SK-N-SH (cell line): Measurements from ENCODE around the gene PCGF1.

Source experiments
- EP300 ChIP-seq, 2 experiments: IDR thresholded peaks; 2 replicates each; pipeline versions ENCODE4 v1.4.0 to v1.6.1; 2012; ENCODE audit warnings: borderline replicate concordance in 1 of 2, low read depth in 1 of 2, low read length in 1 of 2
- RFX5 ChIP-seq: IDR thresholded peaks from 2 replicates; pipeline ENCODE4 v1.6.1; 2012; ENCODE audit warnings: mild to moderate bottlenecking, improper control_type of control experiment, low read length
- SMC3 ChIP-seq: IDR thresholded peaks from 2 replicates; pipeline ENCODE4 v1.6.1; 2012; ENCODE audit warnings: low read depth, low read length, improper control_type of control experiment
- TAF1 ChIP-seq: IDR thresholded peaks from 2 replicates; pipeline ENCODE4 v1.6.1; 2012; ENCODE audit warnings: low read depth, mild to moderate bottlenecking, low read length, moderate library complexity, borderline replicate concordance
- YY1 ChIP-seq: IDR thresholded peaks from 2 replicates; pipeline ENCODE4 v1.4.0; 2012; ENCODE audit warnings: low read depth, mild to moderate bottlenecking
- ZBTB33 ChIP-seq: IDR thresholded peaks from 2 replicates; pipeline ENCODE4 v1.4.0; 2012; ENCODE audit warnings: low read depth, borderline replicate concordance
- TF ChIP-seq, protein P1 (sequence below): fragments of 200-600 bp; sonication (generic); IDR thresholded peaks from 2 replicates; pipeline ENCODE4 v1.6.1; 2017; ENCODE audit warnings: antibody characterized with exemption, mild to moderate bottlenecking, moderate library complexity
- TF ChIP-seq, protein P2 (sequence below): IDR thresholded peaks from 2 replicates; pipeline ENCODE4 v1.6.1; 2012; ENCODE audit warnings: mild to moderate bottlenecking, low read depth, low read length, moderate library complexity
- TF ChIP-seq, protein P3 (sequence below): fragments of 150-350 bp; IDR thresholded peaks from 2 replicates; pipeline ENCODE4 v1.6.1; 2017; ENCODE audit warnings: antibody characterized with exemption, low read length, low read depth, borderline replicate concordance

DNA sequence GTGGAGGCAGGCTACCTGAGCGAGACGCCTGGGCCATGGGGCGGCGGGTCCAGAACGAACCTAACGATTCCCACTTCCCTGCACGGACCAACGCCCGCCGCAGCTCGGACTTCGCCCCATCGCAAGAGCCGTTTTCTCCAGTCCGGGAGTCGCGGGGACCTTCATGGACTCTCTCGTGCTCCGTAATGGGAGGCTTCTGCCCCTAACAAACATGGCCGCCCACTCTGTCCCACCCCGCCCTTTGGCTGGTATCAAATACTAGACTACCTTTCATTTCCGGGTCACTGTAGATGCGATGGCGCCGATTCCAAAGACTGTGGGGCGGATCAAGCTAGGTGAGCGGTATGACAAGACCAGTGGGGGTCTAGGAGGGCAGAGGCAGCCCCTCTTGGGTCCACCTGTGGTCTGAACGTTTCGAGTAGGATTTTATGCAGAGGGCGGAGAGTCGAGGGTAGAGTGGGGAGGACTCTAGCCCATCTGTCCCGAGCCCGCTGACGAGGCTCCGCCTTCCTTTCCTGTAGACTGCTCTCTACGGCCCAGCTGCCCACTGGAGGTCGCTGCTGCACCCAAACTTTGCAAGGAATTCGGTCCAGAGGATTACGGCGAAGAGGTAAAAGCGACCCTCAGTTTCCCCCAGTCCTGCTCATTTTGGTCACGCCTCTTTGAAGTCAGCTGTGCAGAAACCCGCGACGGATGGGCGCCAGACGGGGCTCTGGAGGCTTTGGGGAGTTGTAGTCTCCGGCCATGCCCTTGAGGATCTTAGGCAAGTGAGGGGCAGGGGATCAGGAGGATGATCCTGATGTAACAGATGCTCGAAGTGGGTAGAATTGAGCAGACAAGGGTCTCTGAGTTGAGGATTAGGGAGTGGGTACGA is 24.5 kb downstream of the PCGF1 start, which contains the start of the genes CCDC142 and TTC31:
- TF ChIP-seq, protein P1, sequence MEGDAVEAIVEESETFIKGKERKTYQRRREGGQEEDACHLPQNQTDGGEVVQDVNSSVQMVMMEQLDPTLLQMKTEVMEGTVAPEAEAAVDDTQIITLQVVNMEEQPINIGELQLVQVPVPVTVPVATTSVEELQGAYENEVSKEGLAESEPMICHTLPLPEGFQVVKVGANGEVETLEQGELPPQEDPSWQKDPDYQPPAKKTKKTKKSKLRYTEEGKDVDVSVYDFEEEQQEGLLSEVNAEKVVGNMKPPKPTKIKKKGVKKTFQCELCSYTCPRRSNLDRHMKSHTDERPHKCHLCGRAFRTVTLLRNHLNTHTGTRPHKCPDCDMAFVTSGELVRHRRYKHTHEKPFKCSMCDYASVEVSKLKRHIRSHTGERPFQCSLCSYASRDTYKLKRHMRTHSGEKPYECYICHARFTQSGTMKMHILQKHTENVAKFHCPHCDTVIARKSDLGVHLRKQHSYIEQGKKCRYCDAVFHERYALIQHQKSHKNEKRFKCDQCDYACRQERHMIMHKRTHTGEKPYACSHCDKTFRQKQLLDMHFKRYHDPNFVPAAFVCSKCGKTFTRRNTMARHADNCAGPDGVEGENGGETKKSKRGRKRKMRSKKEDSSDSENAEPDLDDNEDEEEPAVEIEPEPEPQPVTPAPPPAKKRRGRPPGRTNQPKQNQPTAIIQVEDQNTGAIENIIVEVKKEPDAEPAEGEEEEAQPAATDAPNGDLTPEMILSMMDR, result peak; percentile 93
- no peak for TF ChIP-seq RFX5
- TF ChIP-seq ZBTB33, result peak; percentile 78
- TF ChIP-seq, protein P2, sequence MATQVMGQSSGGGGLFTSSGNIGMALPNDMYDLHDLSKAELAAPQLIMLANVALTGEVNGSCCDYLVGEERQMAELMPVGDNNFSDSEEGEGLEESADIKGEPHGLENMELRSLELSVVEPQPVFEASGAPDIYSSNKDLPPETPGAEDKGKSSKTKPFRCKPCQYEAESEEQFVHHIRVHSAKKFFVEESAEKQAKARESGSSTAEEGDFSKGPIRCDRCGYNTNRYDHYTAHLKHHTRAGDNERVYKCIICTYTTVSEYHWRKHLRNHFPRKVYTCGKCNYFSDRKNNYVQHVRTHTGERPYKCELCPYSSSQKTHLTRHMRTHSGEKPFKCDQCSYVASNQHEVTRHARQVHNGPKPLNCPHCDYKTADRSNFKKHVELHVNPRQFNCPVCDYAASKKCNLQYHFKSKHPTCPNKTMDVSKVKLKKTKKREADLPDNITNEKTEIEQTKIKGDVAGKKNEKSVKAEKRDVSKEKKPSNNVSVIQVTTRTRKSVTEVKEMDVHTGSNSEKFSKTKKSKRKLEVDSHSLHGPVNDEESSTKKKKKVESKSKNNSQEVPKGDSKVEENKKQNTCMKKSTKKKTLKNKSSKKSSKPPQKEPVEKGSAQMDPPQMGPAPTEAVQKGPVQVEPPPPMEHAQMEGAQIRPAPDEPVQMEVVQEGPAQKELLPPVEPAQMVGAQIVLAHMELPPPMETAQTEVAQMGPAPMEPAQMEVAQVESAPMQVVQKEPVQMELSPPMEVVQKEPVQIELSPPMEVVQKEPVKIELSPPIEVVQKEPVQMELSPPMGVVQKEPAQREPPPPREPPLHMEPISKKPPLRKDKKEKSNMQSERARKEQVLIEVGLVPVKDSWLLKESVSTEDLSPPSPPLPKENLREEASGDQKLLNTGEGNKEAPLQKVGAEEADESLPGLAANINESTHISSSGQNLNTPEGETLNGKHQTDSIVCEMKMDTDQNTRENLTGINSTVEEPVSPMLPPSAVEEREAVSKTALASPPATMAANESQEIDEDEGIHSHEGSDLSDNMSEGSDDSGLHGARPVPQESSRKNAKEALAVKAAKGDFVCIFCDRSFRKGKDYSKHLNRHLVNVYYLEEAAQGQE, result peak; percentile 52; the same call in 1 of the 2 replicates
- TF ChIP-seq EP300 (IDR thresholded peaks at IDR 0.05; ENCODE audit: borderline replicate concordance in 1 of 2, low read depth in 1 of 2, low read length in 1 of 2), result no peak
- peak; percentile 99 for TF ChIP-seq YY1
- no peak; the same call in 1 of the 2 replicates for TF ChIP-seq TAF1
- TF ChIP-seq, protein P3, sequence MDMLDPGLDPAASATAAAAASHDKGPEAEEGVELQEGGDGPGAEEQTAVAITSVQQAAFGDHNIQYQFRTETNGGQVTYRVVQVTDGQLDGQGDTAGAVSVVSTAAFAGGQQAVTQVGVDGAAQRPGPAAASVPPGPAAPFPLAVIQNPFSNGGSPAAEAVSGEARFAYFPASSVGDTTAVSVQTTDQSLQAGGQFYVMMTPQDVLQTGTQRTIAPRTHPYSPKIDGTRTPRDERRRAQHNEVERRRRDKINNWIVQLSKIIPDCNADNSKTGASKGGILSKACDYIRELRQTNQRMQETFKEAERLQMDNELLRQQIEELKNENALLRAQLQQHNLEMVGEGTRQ, result no peak
- peak; percentile 91 for TF ChIP-seq SMC3
